ENCODE measurements around the gene GARNL3. TPM values are rescaled to one million over a fixed set of nuclear protein-coding genes. Genes with fewer than 3 reads are reported as not detected.
A peak's percentile ranks its signal among the peaks of the same experiment; 100 is the strongest.

The GARNL3 gene
- total RNA-seq, 1 experiment from 2014 or later = 5.6 TPM

DNA sequence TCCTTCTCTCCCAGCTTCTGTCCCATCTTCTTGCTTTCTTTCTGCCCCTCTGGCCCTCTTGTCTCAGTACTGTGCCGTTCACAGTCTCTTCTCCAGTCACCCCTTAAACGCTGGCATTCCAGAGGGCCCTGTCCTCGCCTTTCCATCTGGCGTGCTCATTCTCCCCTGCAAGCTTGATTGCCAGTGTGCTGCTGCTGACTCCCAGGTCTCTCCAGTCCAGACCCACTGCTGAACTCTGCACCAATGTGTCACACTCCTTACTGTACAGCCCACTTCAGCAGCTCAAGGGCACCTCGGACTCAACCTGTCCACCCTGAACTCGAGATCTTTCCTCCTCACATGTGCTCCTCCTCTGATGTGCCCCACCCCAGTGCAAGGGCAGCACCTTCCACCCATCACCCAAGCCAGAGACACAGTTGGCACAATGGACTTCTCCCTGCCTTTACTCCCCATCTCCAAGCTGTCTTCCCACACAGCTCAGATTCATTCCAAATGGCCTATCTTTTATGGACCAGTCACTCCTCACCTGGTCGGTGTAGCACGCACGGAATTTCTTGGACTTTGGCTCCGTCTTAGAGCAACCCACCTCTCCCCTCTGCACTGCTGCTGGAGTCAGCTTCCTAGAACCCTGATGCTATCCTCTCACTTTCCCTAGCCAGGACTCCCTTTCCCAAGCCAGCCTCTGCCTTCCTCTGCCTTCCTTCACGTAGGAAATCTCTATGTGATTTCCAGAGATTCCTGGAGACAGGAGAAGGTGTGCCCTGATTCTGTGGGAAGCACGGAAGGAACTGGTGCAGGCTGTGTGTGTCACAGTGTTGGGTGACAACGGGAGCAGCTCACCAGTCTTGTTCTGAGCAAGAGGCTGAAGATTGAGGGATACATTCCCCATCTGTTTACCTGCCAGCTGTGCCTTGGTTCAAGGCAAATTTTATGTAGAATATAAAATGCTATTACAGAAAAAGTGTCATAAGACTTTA, 106.4 kb downstream of the GARNL3 start:
- DNase-seq (ENCODE audit: extremely low read depth, low read depth) = no peak

DNA sequence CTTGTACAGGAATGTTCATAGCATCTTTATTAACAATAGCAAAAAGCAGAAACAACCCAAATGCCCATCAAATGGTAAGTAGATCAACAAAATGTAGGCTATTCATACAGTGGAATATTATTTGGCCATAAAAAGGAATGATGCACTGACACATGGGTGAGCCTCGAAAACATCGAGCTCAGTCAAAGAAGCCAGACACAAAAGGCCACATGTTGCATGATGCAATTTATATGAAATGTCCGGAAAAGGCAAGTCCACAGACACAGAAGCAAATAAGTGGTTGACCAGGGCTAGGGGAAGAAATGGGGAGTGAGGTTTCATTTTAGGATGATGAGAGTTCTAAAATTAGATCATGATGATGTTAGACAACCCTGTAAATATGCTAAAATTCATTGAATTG, 115.9 kb downstream of the GARNL3 start:
- DNase-seq (ENCODE audit: extremely low read depth, low read depth) = no peak

DNA sequence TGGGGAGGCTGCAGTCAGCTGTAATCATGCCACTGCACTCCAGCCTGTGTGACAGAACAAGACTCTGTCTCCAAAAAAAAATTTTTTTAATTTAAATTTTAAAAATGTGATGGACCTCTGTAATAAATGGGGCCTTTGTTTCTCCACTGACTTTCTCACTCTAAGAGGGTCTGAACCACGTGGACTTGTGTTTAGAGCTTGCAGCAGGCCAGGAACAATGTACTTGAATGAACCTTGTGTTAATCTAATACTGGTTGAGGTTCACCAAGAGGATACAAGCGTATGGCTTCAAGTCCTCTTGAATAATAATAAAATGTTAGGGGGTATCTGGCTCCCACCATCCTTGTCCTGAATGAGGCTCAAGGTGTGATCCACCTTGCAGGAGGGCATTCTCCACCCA, 118.0 kb downstream of the GARNL3 start:
- no peak for DNase-seq (ENCODE audit: extremely low read depth, low read depth)

DNA sequence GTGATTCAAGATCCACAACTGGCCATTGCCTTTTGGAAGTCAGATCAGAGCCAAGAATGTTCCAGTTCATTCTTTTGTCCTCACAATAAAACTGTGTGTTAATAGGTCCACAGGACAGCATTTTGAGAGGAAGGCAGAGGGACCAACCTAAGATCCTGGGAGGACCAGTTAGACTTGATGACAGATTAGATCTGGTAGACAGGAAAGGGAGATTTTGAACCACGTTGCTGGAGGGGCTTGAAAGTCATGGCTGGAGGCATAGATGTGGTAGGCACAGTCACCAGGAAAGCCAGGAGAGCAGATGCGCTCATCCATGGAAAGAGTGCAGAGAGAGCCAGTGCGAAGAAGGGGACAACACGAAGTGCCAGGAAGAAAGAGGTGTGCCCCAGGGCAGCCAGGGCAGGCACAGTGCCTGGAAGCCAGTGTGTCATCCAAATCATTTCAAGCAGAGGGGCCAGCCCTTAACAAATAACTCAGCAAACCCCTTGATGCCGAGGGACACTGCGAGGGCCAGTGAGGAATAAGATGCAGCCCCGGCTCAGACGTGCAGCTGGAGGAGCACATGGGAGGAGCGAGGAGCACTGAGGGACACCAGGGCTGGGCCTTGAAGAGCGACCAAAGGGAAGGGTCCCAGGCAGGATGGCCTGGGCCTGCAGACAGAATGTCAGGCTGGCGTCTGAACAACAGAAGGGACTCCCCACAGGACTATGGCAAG, 119.6 kb downstream of the GARNL3 start:
- no peak for DNase-seq (ENCODE audit: extremely low read depth, low read depth)

DNA sequence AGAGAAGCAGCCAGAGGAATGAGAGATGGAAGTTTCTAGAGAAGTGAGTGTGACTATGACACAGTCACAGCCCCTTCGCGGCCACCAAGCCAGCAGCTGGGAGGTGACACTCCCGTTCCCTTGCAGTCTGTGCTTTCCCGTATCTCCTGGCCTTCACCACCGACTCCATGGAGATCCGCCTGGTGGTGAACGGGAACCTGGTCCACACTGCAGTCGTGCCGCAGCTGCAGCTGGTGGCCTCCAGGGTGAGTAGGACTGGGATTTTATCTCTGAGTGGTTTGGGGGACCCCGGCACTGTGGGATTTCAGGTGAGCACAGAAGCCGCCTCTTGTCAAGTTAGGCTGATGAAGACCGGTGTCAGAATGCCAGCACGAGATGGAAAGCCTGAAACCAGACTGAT, 120.3 kb downstream of the GARNL3 start:
- no peak for DNase-seq (ENCODE audit: extremely low read depth, low read depth)

DNA sequence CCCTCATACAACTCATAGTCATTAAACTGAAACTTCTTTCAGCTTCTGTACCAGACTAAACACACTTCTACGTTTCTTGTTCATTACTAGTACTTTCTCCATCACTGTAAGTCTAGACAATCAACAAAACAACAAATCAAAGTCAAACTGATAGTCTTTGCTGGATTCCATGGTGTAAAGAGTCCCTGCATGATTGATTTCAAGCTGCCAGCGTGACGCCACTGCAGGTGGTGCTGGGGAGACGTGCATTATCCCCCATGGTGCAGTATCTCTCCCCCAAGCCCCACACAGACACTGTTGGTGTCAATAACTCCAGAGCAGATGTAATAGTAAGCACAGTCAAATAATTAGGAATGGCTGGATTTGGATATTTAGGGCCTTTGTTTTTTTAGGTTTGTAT, 121.7 kb downstream of the GARNL3 start:
- no peak for DNase-seq (ENCODE audit: extremely low read depth, low read depth)

DNA sequence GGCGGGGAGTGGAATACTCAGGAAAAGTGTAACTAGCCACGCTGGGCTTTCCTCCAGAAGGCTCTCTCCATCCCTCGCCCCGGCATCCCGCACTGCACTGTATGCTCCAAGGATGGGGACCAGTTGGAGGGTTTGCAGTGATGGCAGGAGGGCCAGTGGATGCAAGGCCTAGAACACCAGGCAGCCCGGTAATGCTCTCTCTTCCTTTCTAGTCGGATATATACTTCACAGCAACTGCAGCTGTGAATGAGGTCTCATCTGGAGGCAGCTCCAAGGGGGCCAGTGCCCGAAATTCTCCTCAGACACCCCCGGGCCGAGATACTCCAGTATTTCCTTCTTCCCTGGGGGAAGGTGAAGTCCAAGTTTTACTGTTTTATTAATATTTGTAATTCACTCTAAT, 122.4 kb downstream of the GARNL3 start:
- DNase-seq (ENCODE audit: extremely low read depth, low read depth) = no peak

DNA sequence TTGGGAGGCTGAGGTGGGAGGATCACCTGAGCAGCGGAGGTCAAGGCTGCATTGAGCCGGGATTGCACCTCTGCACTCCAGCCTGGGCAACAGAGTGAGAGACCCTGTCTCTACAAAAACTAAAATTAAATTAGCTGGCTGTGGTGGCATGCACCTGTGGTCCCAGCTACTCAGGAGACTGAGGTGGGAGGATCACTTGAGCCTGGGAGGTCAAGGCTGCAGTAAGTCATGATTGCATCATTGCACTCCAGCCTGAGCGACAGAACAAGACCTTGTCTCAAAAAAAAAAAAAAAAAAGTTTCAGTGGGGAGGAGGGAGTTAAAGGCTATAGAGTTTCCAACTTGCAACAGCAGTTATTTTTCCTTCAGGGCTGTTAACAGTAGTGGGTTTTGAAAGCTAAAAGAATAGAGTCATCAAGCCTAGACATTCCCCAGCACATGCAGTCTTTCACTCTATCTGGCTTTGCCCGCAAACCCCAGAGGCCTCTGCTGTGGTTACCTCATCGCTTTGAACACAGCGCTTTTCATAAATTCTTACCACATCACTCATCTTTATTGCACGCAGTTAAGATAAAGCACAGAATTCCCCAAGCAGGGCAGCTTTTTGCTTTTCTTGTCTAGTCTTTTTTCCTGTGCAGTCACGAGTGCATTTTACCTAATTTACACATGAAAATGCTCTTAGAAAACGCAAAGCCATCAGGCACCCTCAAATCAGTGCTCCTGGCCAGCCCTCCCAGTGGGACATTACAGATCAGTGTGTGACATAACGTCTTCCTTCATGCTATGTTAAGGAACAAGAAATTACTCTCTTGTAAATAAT, 123.7 kb downstream of the GARNL3 start:
- peak; percentile 65 for DNase-seq (ENCODE audit: extremely low read depth, low read depth)

DNA sequence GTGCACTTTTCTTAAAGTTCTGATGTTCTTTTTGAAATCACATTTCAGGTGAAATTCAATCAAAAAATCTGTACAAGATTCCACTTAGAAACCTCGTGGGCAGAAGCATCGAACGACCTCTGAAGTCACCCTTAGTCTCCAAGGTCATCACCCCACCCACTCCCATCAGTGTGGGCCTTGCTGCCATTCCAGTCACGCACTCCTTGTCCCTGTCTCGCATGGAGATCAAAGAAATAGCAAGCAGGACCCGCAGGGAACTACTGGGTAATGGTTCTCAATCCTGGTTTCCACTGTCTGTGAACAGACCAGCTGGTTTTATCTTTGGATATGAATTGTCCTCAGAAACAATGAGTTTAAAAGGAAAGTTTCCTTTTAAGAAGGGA, 124.3 kb downstream of the GARNL3 start:
- DNase-seq (ENCODE audit: extremely low read depth, low read depth) = no peak

DNA sequence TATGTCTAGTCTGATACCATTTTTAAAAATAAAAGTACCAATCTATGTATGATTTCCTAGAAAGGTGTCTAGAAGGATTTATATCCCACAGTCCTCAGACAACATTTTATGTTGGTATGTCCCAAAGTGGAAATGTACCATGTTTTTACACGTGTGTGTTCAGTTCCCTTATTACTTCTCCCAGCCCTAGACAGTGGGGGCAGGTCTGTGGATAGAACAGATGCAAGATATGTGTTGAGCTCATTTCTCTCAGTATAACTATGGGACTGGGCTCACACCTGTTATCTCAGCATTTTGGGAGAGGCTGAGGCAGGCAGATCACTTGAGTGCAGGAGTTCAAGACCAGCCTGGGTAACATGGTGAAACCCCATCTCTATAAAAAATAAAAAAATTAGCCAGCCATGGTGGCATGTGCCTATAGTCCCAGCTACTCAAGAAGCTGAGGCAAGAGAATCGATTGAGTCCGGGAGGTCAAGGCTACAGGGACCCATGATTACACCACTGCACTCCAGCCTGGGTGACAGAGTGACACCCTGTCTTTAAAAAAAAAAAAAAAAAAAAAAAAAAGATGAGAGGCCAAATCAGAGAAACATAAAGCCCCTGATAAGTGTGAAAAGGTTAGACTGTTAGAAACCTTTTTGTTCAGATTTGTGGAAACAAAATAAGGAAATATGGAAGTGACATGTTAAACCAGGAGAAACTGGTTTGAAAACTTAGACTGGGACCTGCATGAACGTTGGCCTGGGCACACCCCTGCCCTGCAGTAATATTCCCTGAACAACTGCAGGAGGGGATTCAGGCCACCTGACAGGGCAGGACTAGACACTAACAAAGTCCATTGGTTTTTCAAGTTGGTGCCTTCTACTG, 125.0 kb downstream of the GARNL3 start:
- DNase-seq (ENCODE audit: extremely low read depth, low read depth) = no peak

DNA sequence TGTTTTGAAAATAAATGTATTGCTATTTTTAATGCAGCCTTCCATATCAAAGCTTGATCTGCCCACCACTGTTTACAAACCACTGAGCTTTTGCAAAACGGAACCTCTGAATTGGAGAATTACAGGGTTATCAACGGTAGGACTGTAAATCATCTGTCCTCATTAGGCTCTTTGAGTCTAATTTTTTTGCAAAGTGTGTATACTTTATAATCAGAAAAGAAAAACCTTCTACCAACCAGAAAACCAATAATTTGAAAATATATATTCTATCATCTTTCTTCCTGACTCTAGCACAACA, 125.6 kb downstream of the GARNL3 start:
- no peak for DNase-seq (ENCODE audit: extremely low read depth, low read depth)

DNA sequence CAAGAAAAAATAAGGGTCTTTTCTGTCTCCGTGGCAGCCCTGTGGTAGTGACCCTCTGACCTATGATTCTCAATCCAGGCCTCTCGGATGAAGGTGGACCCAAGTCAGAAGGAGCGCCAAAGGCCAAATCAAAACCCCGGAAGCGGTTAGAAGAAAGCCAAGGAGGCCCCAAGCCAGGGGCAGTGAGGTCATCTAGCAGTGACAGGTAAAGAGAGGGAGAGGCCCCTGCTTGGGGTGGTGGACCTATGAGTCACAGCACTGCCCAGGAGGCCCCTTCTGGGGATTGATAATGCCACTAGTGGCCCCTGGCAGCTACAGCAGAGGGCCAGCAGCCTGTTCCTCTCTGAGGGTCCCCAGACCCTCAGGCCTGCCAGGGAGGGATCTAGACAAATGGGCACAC, 126.0 kb downstream of the GARNL3 start:
- no peak for DNase-seq (ENCODE audit: extremely low read depth, low read depth)

DNA sequence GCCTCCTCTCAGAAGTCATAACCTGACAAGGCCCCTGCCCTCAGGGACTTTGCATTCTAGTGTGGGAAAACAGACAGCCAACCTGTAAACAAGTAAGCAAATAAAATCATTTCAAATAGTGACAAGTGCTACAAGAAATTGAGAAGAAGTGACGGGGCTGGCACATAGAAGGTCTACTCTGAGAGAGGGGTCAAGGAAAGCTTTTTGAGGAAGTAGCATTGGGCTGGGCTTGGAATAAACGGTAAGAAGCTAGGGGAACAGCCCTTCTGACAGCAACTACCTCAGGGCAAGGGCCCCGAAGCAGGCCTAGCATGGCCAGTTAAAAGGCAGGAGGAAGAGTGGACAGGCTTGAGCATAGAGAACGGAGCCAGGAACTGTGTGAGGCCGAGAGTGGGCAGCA, 127.6 kb downstream of the GARNL3 start:
- DNase-seq (ENCODE audit: extremely low read depth, low read depth) = no peak

DNA sequence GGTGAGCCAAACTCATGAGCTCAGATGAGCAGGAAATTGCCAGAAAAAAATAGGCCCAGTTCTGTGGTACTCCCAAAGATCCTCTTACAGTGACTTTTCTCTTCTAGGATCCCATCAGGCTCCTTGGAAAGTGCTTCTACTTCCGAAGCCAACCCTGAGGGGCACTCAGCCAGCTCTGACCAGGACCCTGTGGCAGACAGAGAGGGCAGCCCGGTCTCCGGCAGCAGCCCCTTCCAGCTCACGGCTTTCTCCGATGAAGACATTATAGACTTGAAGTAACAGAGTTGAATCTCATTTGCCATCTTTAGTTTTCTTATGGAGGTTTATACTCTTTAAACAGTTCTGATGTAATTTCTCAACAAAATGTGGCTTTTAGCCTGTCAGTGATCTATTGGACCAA, 128.4 kb downstream of the GARNL3 start:
- no peak for DNase-seq (ENCODE audit: extremely low read depth, low read depth)

DNA sequence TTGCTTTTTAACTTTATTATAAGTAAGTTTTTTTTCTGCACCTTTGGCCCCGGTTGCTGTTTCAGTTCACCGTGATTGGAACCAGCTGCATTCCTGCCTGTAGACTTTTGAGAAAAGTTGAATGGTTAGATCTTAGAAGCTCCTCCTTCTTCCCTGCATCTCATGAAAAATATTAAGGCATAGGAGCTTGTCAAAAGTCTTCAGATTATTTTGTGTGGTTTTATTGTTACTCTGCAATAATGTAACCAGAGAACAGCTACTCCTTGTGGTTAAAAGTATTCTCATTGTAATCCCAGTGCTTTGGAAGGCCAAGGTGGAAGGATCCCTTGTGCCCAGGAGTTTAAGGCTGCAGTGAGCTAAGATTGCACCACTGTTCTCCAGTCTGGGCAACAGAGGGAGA, 129.1 kb downstream of the GARNL3 start:
- DNase-seq (ENCODE audit: extremely low read depth, low read depth) = no peak

DNA sequence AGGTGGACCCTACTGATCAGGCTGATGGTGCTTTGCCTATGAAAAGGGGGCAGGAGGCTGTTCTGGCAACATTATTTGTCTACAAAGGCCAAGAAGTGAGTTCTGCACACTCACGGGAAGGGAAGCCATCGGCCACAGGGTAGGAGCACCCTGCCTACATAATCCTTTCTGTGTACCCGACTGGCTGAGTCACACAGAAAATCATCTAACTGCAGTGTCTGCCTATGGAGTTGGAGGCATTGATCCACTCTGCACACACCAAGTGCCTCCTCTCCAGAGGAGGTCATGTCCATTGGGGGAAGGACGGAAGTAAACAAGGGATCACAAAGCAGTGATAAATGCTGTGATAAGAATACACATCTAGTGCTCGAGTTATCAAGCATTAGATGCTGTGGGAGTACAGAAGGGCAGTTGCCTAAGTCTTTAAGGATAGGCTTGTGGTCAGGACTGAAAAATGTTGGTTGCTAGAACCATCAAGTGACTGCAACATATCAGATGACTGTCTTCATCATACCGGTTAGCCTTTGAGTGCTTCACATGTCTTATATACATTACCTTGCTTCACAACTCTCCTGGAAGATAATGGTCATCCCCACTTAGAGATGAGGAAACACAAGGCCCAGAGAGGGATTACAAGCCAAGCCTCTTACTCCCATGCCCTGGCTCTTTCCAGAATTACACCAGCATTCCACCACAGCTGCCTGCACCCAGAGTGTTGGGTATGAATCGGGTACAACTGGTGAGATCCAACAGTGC, 131.1 kb downstream of the GARNL3 start:
- DNase-seq (ENCODE audit: extremely low read depth, low read depth) = no peak

DNA sequence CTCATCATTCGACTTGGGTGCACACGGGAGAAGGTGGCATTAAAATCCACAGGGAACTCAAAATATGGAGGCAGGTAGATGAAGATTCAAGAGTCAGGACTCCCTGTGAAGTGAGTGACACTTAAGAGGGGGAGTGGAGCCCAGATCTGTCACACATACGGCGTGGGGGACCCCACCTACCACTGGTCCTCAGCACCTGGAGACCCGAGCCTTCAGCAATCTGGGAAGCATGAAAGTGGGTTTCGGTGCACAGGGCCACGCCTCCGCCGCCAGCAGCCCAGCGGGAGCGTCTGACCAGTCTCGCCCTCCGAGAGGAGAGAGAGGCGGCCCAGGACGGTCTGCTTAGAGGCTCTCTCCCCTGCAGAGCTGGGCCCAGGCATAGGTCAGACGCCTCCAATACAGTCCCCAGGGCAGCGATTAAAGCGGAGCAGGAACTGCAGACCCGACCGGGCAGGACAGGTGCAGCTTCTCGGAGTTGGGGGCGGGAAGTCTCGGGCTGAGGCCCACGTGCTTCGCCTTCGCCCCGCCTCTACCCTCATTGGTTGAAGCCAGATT, 131.8 kb downstream of the GARNL3 start:
- no peak for DNase-seq (ENCODE audit: extremely low read depth, low read depth)

DNA sequence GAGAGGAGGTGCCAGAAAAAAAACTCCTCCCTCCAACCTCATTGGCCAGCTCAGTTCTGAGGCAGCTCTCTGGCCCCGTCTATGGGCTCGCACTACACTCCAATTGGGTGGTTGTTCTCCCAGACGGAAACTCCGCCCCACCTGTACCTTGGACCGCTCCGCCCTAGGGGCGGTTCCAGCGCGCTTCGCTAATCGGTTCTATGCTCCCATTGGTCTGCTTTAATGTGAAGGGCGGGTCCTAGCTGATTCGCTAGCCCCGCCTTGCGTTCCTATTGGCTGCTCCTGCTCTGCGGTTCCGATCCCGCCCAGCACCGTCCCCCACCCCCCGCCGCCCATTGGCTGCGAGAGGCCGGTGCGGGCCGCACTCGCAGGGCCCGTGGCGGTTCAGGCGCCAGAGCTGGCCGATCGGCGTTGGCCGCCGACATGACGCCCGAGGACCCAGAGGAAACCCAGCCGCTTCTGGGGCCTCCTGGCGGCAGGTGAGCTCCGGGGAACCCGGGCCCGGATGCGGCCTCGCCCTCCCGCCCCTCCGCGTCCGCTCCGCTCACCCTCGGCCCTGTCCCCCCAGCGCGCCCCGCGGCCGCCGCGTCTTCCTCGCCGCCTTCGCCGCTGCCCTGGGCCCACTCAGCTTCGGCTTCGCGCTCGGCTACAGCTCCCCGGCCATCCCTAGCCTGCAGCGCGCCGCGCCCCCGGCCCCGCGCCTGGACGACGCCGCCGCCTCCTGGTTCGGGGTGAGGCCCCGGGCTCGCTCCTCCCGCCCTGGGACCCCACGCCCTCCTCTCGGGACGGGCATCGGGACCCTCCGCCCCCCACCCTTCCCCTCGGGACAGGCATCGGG, 132.5 kb downstream of the GARNL3 start, which contains the start of gene SLC2A8:
Gene SLC2A8, plus strand, starts transcription at position 362 of the 838 bp plus-strand sequence. Its CDS starts 62 bp downstream, at position 424.
- DNase-seq (ENCODE audit: extremely low read depth, low read depth) = peak; percentile 100
